HG03045 (cell line): ENCODE results near the gene XRCC1.

Experiments
- ATAC-seq: cut with Tn5 transposase; IDR thresholded peaks from one replicate; pipeline ENCODE4 v1.9.1; 2021; ENCODE audit warnings: mild to moderate bottlenecking, moderate library complexity; ENCODE audit not compliant: unreplicated experiment

Gene XRCC1

DNA sequence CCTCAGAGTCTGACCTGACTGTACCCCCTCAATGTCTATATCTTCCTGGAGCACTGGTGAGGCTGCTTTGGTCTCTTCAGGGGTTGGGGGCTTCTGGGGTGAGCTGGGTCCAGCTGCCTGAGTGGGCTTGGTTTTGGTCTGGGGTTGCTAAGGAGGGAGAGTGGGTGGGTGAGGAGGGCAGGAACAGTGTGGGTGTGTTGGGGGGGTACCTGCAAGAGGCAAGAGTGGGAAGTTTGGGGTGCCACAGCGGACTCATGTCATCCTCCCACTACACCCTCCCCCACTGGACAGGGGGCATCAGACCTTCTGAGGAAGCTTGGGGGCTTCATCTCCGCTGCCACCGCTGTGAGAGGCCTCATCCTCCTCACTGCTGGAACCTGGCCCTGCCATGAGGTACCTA lies 28.7 kb downstream of the XRCC1 start:
- ATAC-seq = no peak

GRCh38 chr19:43545981-43546380 lies 29.3 kb downstream of the XRCC1 start:
- ATAC-seq = no peak

DNA sequence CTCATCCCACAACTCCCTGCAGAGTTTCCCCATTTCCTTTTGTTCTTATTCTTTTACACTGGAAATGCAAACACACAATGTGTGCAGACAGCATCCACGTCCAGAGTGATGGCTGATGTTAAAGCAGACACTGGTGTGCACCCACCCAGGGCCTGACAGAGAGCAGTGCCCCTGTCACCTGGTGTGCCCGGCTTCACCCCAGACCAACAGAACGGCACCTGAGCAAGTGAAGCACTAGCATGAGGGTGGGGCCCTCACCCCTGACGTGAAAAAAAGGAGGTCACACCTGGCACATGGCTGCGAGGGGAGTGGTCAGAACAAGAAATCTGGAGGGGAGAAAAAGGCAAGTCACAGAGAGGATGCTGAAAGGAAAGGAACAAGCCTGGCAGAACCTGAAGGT lies 30.1 kb downstream of the XRCC1 start:
- no peak for ATAC-seq

- no peak for ATAC-seq
Observed at GRCh38 chr19:43544077-43544476, 31.2 kb downstream of the XRCC1 start.

- ATAC-seq = no peak
Observed at GRCh38 chr19:43541920-43542650, 33.2 kb downstream of the XRCC1 start.

DNA sequence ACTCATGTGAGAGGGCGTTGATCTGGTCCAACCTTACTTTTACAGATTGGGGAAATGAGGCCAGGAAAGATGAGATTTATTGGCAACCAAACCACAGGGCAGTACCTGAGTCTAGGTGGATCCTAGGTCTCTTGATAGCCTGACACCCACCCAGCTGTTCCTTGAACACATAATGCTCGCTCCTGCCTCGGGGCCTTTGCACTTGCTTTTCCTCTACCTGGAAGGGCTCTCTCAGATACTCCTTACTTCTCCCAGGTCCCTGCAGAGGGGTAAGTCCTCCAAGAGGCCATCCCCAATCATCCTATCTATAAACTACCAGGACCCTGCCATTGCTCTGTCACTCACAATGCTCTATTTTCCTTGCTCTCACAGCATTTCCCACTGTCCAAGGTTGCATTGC lies 34.9 kb downstream of the XRCC1 start:
- no peak for ATAC-seq

DNA sequence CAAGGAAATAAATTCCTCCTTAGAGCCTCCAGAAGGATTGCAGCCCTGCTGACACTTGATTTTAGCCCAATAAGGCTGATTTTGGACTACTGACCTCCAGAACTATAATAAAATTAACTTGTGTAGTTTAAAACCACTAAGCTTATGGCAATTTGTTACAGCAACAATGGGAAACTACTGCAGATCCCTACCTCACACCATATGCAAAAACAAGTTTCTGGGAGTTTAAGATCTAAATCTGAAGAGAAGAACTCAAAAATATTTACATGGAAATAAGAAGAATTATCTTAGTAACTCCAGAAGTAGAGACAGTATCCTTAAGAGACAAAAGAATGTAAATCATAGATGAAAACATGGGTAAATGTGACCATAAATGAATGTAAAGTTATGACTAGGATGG lies 36.4 kb downstream of the XRCC1 start:
- no peak for ATAC-seq

GRCh38 chr19:43534816-43535761 lies 40.2 kb downstream of the XRCC1 start:
- ATAC-seq = no peak

DNA sequence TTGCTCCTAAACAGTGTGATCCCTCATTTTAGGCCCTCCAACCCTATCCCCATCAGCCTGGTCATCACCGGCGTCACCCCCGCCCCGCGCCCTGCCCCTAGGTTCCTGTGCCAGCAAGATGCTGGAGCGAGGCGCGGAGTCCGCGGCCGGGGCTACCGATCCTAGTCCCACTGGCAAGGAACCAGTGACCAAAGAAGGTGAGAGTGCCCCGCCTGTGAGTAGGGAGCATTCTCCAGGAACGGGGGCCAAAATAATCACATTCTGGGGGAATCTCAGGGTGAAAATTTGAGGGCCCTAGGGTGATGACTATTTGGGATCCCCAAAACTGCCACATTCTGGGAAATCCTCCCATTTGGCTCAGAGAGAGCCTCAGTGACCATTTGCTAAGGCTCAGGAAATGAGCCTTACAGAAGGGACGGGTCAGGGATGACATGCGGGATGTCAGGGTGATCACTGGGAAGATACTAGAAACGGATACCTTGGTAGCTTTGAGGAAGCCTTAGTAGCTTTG lies 41.0 kb downstream of the XRCC1 start:
- ATAC-seq = no peak

DNA sequence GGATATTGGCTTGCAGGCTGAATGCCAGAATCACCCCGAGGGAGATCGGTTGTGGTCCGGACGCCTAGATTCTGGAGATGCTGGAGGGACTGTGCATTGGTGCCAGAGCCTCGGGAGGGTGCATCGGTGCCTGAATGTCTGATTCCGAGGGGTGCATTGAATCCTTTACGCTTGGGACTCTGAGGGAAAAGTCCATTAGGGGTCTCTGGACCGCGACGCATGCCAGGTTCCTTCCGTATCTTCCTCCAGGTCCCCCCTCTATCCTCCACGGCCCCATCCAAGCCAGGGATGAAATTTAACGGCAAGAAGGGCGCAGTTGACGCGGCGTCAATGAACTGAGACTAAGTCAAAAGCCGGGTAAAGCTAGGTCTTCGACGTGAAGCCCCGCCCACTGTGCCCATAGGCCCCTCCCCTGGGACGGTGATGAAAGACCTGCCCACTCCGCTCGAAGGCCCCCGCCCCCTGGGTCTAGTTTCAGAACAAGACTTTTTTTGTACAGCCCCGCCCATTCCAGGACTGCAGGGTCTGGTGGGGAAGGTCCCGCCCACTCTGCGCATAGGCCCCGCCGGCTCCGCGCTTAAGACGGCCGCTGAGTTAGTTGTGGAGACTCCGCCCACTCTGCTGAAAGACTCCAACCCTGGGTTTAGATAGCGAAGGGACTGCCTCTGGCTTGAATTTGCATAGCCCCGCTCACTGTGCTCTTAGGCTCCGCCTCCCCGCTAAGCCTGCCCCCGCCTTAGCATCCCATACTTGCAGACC lies 41.6 kb downstream of the XRCC1 start:
- peak; percentile 59 for ATAC-seq

DNA sequence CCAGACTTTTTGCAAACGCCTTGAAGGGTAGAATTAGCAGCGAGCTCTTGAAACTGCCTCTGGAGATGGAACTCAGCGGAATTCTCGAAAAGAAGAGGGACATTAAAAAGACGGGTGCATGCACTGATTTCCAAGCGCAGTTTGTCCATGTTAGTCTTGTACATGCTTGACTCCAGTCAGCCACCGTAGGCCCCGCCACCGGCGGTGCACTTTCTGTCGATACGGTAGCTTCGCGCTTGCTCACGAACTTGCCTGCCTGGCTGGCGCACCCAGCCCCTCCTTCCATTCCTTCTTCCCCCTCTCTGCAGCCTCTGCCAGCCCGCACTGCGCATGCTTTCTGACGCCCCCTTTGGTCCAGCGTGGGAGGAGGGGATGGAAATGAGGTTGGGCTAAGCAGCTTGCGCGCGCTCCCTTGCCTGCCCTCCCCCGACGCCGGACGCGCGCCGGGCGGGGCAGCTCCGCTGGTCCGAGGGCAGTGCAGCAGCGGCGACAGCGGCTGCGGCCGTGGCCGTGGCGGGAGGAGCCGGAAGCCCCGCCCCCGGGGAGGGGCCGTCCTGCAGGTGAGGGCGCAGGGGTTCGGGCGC lies 42.3 kb downstream of the XRCC1 start, which contains the start of gene ZNF575:
TSS of gene ZNF575 (plus strand) at position 227 of the 584 bp plus-strand sequence. CDS start 1,235 bp downstream, outside the sequence.
- peak; percentile 62 for ATAC-seq

- ATAC-seq = no peak
Observed at GRCh38 chr19:43532571-43532961, 42.8 kb downstream of the XRCC1 start.

GRCh38 chr19:43527860-43528622 lies 47.3 kb downstream of the XRCC1 start:
- no peak for ATAC-seq

DNA sequence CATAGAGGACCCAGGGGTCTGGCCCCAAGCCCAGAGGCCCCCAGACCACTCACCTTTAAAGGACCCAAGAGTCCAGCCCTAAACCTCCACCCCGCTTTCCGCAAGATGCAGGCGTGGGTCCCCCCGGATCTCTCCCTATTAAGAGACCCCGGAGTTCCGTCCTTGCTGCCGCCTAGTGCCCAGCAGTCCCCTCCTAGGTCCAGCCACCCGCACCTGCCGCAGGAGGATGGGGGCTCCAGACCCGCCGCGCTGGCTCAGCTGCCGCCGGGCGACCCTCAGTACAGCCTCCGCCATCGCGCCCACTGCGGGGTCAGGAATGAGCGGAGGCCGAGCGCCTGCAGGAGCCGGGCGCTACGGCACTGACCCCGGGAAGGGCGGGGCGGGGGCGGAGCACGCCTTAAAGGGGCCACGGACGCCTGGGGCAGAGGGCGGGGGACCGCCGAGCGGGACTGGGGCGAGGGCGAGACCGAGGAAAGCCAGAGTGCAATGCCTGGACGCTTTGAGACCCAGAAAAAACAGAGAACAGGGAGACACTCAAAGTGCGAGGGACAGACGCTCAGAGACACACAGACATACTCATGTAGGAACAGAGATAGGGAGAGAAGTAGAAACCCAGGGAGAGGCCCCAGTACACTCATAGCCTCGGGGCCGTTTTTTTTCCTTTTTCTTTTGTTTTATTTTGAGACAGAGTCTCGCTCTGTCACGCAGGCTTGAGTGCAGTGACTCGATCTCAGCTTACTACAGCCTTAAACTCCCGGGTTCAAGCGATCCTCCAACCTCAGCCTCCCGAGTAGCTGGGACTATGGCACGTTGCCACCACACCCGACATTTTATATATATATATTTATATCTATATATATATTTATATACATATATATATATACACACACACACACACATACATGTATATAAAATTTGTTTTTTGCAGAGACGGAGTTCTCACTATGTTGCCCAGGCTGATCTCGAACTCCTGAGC lies 48.2 kb downstream of the XRCC1 start, which contains the start of gene ETHE1:
TSS of gene ETHE1 (minus strand) at position 318 of the 976 bp plus-strand sequence. CDS start at position 294, 24 bp downstream.
- ATAC-seq = peak; percentile 67

GRCh38 chr19:43525836-43526771 lies 49.2 kb downstream of the XRCC1 start:
- no peak for ATAC-seq

DNA sequence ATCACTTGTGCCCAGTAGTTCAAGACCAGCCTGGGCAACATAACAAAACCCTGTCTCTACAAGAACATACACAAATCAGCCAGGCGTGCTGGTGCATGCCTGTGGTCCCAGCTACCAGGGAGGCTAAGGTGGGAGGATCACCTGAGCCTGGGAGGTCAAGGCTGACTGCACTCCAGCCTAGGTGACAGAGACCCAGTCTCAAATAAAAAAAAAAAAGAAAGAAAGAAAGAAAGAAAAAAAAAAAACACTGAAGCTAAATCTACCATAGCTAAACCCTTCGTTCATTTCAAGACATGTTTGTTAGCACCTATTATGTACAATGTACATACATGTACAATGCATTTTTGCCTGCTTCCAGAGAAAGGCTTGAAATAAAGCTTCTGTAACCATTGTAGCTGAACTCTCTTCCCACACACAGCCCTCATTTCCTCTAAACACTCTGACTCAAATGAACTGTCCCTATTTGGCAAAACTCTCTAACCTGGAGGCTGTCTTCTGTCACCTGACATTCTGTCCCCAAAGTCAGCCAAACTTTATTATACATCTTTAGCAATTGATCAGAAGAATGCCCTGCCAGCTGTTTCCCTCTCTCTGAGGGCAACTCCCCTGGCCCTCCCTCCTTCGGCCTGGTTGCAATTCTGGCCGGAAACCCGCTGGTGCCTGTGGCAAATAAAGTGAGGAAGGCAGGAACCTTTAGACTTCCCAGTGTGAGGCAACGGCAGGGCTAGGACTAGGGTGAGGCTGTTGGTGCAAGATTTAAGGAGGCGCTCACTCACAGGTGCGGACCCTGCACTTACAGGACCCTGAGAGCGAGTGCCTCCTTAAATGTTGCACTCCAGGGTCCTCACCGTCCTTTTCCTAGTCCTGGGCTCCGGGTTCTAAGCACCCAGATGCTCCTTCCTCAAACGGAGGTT lies 50.1 kb downstream of the XRCC1 start:
- no peak for ATAC-seq
